GM23338 (cell line): ENCODE data around the gene ILDR2. TPM values are rescaled to one million over a fixed set of nuclear protein-coding genes. Genes with fewer than 3 reads are reported as not detected.

ENCODE experiments used
- ATAC-seq: fragments of 200-7000 bp; cut with Tn5 transposase; 3 replicates; pipeline ENCODE4 v1.9.1; 2020
- DNase-seq: peaks from one replicate; pipeline ENCODE4 v3.0.0-alpha.2; 2015; ENCODE audit warnings: low spot score
- H2AFZ ChIP-seq: fragments of 200-600 bp; sonication (generic); 2 replicates; pipeline ENCODE4 v1.8.0; 2016; ENCODE audit warnings: antibody characterized with exemption, mild to moderate bottlenecking, moderate library complexity
- H3F3A ChIP-seq: fragments of 200-600 bp; sonication (generic); replicated peaks from 2 replicates; pipeline ENCODE4 v1.8.0; 2017; ENCODE audit warnings: antibody characterized with exemption, mixed run types, low read depth
- H3K27ac ChIP-seq: fragments of 200-600 bp; sonication (generic); 2 replicates; pipeline ENCODE4 v1.6.1; 2016; ENCODE audit warnings: low read depth
- H3K27me3 ChIP-seq: fragments of 200-600 bp; sonication (generic); 2 replicates; pipeline ENCODE4 v1.8.0; 2016; ENCODE audit warnings: mild to moderate bottlenecking, mixed run types, moderate library complexity; ENCODE audit not compliant: insufficient read depth
- H3K36me3 ChIP-seq: fragments of 200-600 bp; sonication (generic); 2 replicates; pipeline ENCODE4 v1.8.0; 2016; ENCODE audit warnings: mild to moderate bottlenecking; ENCODE audit not compliant: insufficient read depth
- H3K4me1 ChIP-seq: fragments of 200-600 bp; sonication (generic); 2 replicates; pipeline ENCODE4 v1.8.0; 2016; ENCODE audit warnings: mild to moderate bottlenecking, moderate library complexity; ENCODE audit not compliant: insufficient read depth
- H3K4me2 ChIP-seq: fragments of 200-600 bp; sonication (generic); 2 replicates; pipeline ENCODE4 v1.7.1; 2017; ENCODE audit warnings: mixed run types
- H3K4me3 ChIP-seq: fragments of 200-600 bp; sonication (generic); 2 replicates; pipeline ENCODE4 v1.6.1; 2016; ENCODE audit warnings: mixed run types
- H3K79me2 ChIP-seq: fragments of 200-600 bp; sonication (generic); replicated peaks from 2 replicates; pipeline ENCODE4 v1.8.0; 2017; ENCODE audit warnings: mild to moderate bottlenecking; ENCODE audit not compliant: insufficient read depth
- H3K9me2 ChIP-seq: fragments of 200-600 bp; sonication (generic); 2 replicates; pipeline ENCODE4 v1.8.0; 2017; ENCODE audit not compliant: insufficient read depth
- H4K20me1 ChIP-seq: fragments of 200-600 bp; sonication (generic); replicated peaks from 2 replicates; pipeline ENCODE4 v1.8.0; 2017; ENCODE audit warnings: mild to moderate bottlenecking; ENCODE audit not compliant: insufficient read depth
- H3K27ac Mint-ChIP-seq: 2 replicates; pipeline ENCODE4 v1.8.0; 2020; ENCODE audit warnings: inconsistent platforms, mild to moderate bottlenecking, moderate library complexity, mixed read lengths
- H3K27me3 Mint-ChIP-seq: 3 replicates; pipeline ENCODE4 v1.8.0; 2022; ENCODE audit warnings: low read depth, mild to moderate bottlenecking, moderate library complexity, mixed read lengths, inconsistent platforms; ENCODE audit not compliant: insufficient read depth, poor library complexity
- H3K36me3 Mint-ChIP-seq: 3 replicates; pipeline ENCODE4 v1.8.0; 2021; ENCODE audit warnings: low read depth, mild to moderate bottlenecking, inconsistent platforms, moderate library complexity, mixed read lengths
- H3K4me1 Mint-ChIP-seq: 3 replicates; pipeline ENCODE4 v1.8.0; 2020; ENCODE audit warnings: mild to moderate bottlenecking, inconsistent platforms, mixed read lengths
- H3K4me3 Mint-ChIP-seq: 3 replicates; pipeline ENCODE4 v1.8.0; 2021; ENCODE audit warnings: moderate library complexity, mild to moderate bottlenecking, inconsistent platforms, mixed read lengths
- H3K9me3 Mint-ChIP-seq: 3 replicates; pipeline ENCODE4 v1.8.0; 2020; ENCODE audit warnings: moderate library complexity, mild to moderate bottlenecking, inconsistent platforms, mixed read lengths
- CTCF ChIP-seq, 2 experiments: fragments of 200-600 bp in 1 of 2; sonication (generic) in 1 of 2; conservative IDR thresholded peaks; 2 replicates each; pipeline versions ENCODE4 v1.5.1 to v1.6.1; 2016 to 2017; ENCODE audit warnings: antibody characterized with exemption in 2 of 2, low read depth in 2 of 2, mild to moderate bottlenecking in 2 of 2, moderate library complexity in 1 of 2
- ETS1 ChIP-seq: IDR thresholded peaks from 2 replicates; pipeline ENCODE4 v1.6.1; 2016; ENCODE audit warnings: antibody characterized with exemption
- EZH2 ChIP-seq: fragments of 200-600 bp; sonication (generic); IDR thresholded peaks from one replicate; pipeline ENCODE4 v1.8.0; 2017; ENCODE audit warnings: antibody characterized with exemption, mild to moderate bottlenecking, low read depth; ENCODE audit not compliant: unreplicated experiment
- JUNB ChIP-seq: IDR thresholded peaks from one replicate; pipeline ENCODE4 v1.6.1; 2016; ENCODE audit warnings: antibody characterized with exemption; ENCODE audit not compliant: unreplicated experiment
- STAT1 ChIP-seq: IDR thresholded peaks from one replicate; pipeline ENCODE4 v1.6.1; 2016; ENCODE audit warnings: antibody characterized with exemption; ENCODE audit not compliant: unreplicated experiment
- ZNF114 ChIP-seq: fragments of 250-450 bp; sonication (Bioruptor Pico); IDR thresholded peaks from 2 replicates; pipeline ENCODE4 v1.5.0; 2020; ENCODE audit warnings: mild to moderate bottlenecking, moderate library complexity
- ZNF331 ChIP-seq: fragments of 250-450 bp; sonication (Bioruptor Pico); IDR thresholded peaks from 2 replicates; pipeline ENCODE4 v1.5.0; 2020; ENCODE audit warnings: low read depth, mild to moderate bottlenecking, moderate library complexity
- polyA plus RNA-seq: library from polyadenylated mRNA; unstranded; fragments of >200 nt; fragmentation: Nextera tagmentation; extraction: Ambion mirVana; gene quantifications from 2 replicates; pipeline ENCODE4 v1.2.1, GENCODE V29; 2016
- total RNA-seq: library from RNA; depleted of rRNA; stranded (reverse); fragments of >200 nt; shearing (Covaris generic); gene quantifications from 2 replicates; pipeline ENCODE4 v1.2.3, GENCODE V29; 2014

The ILDR2 gene
- total and polyA plus RNA-seq, 2 experiments from 2014 or later, result 0.27 to 2.4 TPM

- Mint-ChIP-seq H3K4me3 (no peak overlapping the region), H3K27me3 (peaks cover 29% of the 10 kb centered on the region), H3K27ac (no peak overlapping the region), H3K4me1 (peaks cover 11% of the 10 kb centered on the region), H3K9me3 (no peaks in the 10 kb centered on the region; the same call in 2 of the 3 replicates), H3K36me3 (no peaks in the 10 kb centered on the region)
- Histone ChIP-seq H3F3A (0 out of 2 replicates have a peak, but pooled peaks cover 6% of the 10 kb centered on the region), H3K27ac (no peak overlapping the region), H3K27me3 (peaks cover 37% of the 10 kb centered on the region), H3K36me3 (no peaks in the 10 kb centered on the region; the same call in 1 of the 2 replicates), H4K20me1 (no peaks in the 10 kb centered on the region; the same call in 1 of the 2 replicates), H3K4me2 (no peak overlapping the region), H3K9me2 (0 out of 2 replicates have a peak, but pooled peaks cover 3% of the 10 kb centered on the region), H3K4me1 (peaks cover 6% of the 10 kb centered on the region; the same call in 1 of the 2 replicates), H3K4me3 (no peak overlapping the region), H2AFZ (no peak overlapping the region), H3K79me2 (no peaks in the 10 kb centered on the region)
- no peak for ATAC-seq
- no peak for DNase-seq
- no peak for TF ChIP-seq EZH2
- no peak for TF ChIP-seq ZNF114 (CRISPR knock-in tag)
- no peak for TF ChIP-seq STAT1
These were observed 50.4 kb downstream of the ILDR2 start for GRCh38 chr1:166924823-166925541.

GRCh38 chr1:166920561-166921475 is 54.5 kb downstream of the ILDR2 start:
- Histone ChIP-seq H3K27ac (no peak overlapping the region), H3K4me2 (peak overlapping the region; percentile 90), H3K9me2 (peaks cover 5% of the 10 kb centered on the region; the same call in 1 of the 2 replicates), H3K36me3 (no peaks in the 10 kb centered on the region; the same call in 1 of the 2 replicates), H4K20me1 (no peaks in the 10 kb centered on the region; the same call in 1 of the 2 replicates), H2AFZ (peak overlapping the region; percentile 100), H3K79me2 (no peaks in the 10 kb centered on the region), H3F3A (0 out of 2 replicates have a peak, but pooled peaks cover 9% of the 10 kb centered on the region), H3K27me3 (peaks cover 54% of the 10 kb centered on the region), H3K4me1 (peaks cover 8% of the 10 kb centered on the region), H3K4me3 (peak overlapping the region; percentile 64)
- H3K36me3 Mint-ChIP-seq, result no peaks in the 10 kb centered on the region
- no peaks in the 10 kb centered on the region; the same call in 2 of the 3 replicates for H3K9me3 Mint-ChIP-seq
- peak; percentile 79 for DNase-seq
- peaks cover 46% of the 10 kb centered on the region for H3K27me3 Mint-ChIP-seq
- H3K4me1 Mint-ChIP-seq, result peaks cover 23% of the 10 kb centered on the region
- peak; percentile 88 for ATAC-seq
- H3K4me3 Mint-ChIP-seq, result peak overlapping the region; percentile 78
- no peak overlapping the region for H3K27ac Mint-ChIP-seq
- TF ChIP-seq STAT1 (no peak), ZNF331 (CRISPR knock-in tag) (no peak), ETS1 (no peak), EZH2 (peak; percentile 70), JUNB (no peak), CTCF (conservative IDR thresholded peaks at IDR 0.05; ENCODE audit: low read depth in 2 of 2) (peak in 1 of 2 experiments; percentile 17; a peak in 1 of 4 replicates)
